GM12878 (cell line): ENCODE results near the gene C1orf35. TPM values are rescaled to one million over a fixed set of nuclear protein-coding genes. Genes with fewer than 3 reads are reported as not detected.

Source experiments
- ATAC-seq: fragments of 200-7000 bp; cut with Tn5 transposase; 3 replicates; pipeline ENCODE4 v1.9.1; 2020; ENCODE audit warnings: mild to moderate bottlenecking, moderate library complexity
- BruUV-seq: library from RNA; stranded (reverse); fragments of 400-500 nt; replicated peaks from 2 replicates; lab custom pipeline; 2021; lab: Mats Ljungman, UMichigan
- CTCF ChIA-PET: fragments of 300-600 bp; sonication (Branson Sonifier 250); formaldehyde crosslinking; extraction: SDS; loops from one replicate; lab custom pipeline; 2021; ENCODE audit warnings: inconsistent platforms; lab: Yijun Ruan, JAX
- POLR2A ChIA-PET: fragments of 350-600 bp; formaldehyde crosslinking; extraction: SDS; loops from one replicate; lab custom pipeline; 2021; ENCODE audit warnings: inconsistent platforms; lab: Charles Lee
- RAD21 ChIA-PET: fragments of 300-600 bp; sonication (Branson Sonifier 250); formaldehyde crosslinking; loops from one replicate; lab custom pipeline; 2023; ENCODE audit warnings: antibody characterized with exemption; ENCODE audit not compliant: unreplicated experiment; lab: Charles Lee
- SMC1A ChIA-PET: fragments of 300-600 bp; sonication (Branson Sonifier 250); formaldehyde crosslinking; loops from one replicate; lab custom pipeline; 2023; ENCODE audit not compliant: unreplicated experiment, uncharacterized antibody; lab: Charles Lee
- DNase-seq: peaks from one replicate; pipeline ENCODE4 v3.0.0-alpha.2; 2011; ENCODE audit warnings: low read depth, low spot score
- FAIRE-seq: peaks from 3 replicates; lab custom pipeline; 2011; peaks lifted over from hg19 to GRCh38; lab: Jason Lieb, UNC
- H2AFZ ChIP-seq: 2 replicates; pipeline ENCODE4 v1.6.0; 2011; ENCODE audit warnings: low read depth, low read length, control low read depth; ENCODE audit not compliant: control insufficient read depth
- H3K27ac ChIP-seq: 2 replicates; pipeline ENCODE4 v1.5.1; 2011; ENCODE audit warnings: control low read depth; ENCODE audit not compliant: control insufficient read depth, insufficient read depth
- H3K27me3 ChIP-seq, 2 experiments: replicated peaks in 1 of 2; 2 replicates each; pipeline versions ENCODE4 v1.6.0 to v1.6.1; 2011; ENCODE audit warnings: low read length in 1 of 2; ENCODE audit not compliant: control insufficient read depth in 2 of 2, insufficient read depth in 2 of 2
- H3K36me3 ChIP-seq, 2 experiments: 2 replicates each; pipeline ENCODE4 v1.5.1; 2011; ENCODE audit warnings: low read length in 1 of 2; ENCODE audit not compliant: control insufficient read depth in 2 of 2, insufficient read depth in 2 of 2
- H3K4me1 ChIP-seq: 2 replicates; pipeline ENCODE4 v1.6.1; 2011; ENCODE audit warnings: mild to moderate bottlenecking, low read length, moderate library complexity, mixed read lengths; ENCODE audit not compliant: control insufficient read depth, insufficient read depth
- H3K4me2 ChIP-seq: 2 replicates; pipeline ENCODE4 v1.6.0; 2011; ENCODE audit warnings: control low read depth; ENCODE audit not compliant: control insufficient read depth, insufficient read depth
- H3K4me3 ChIP-seq: fragments of 200-600 bp; sonication (generic); 2 replicates; pipeline ENCODE4 v1.5.1; 2016
- H3K79me2 ChIP-seq: 2 replicates; pipeline ENCODE4 v1.6.0; 2011; ENCODE audit warnings: low read length; ENCODE audit not compliant: control insufficient read depth, insufficient read depth
- H3K9ac ChIP-seq: 2 replicates; pipeline ENCODE4 v1.8.0; 2011; ENCODE audit warnings: low read length, control low read depth, mixed read lengths; ENCODE audit not compliant: control insufficient read depth, insufficient read depth
- H3K9me3 ChIP-seq: replicated peaks from 3 replicates; pipeline ENCODE4 v1.5.1; 2011; ENCODE audit warnings: mild to moderate bottlenecking, low read length; ENCODE audit not compliant: control insufficient read depth, insufficient read depth
- H4K20me1 ChIP-seq: 2 replicates; pipeline ENCODE4 v1.6.0; 2011; ENCODE audit not compliant: control insufficient read depth, insufficient read depth
- E2F8 ChIP-seq: fragments of 450-650 bp; IDR thresholded peaks from 2 replicates; pipeline ENCODE4 v1.6.1; 2018; ENCODE audit warnings: mild to moderate bottlenecking, low read depth, moderate library complexity; ENCODE audit not compliant: partially characterized antibody
- ELK1 ChIP-seq: IDR thresholded peaks from 2 replicates; pipeline ENCODE4 v1.6.1; 2012; ENCODE audit warnings: low read depth, low read length, improper control_type of control experiment
- ETV6 ChIP-seq, 2 experiments: fragments of 450-650 bp in 1 of 2; IDR thresholded peaks in 1 of 2; conservative IDR thresholded peaks in 1 of 2; 2 replicates each; pipeline ENCODE4 v1.6.1; 2014; ENCODE audit warnings: antibody characterized with exemption in 1 of 2, borderline replicate concordance in 1 of 2, low read depth in 1 of 2, mild to moderate bottlenecking in 1 of 2, moderate library complexity in 1 of 2
- HDGF ChIP-seq: fragments of 450-650 bp; IDR thresholded peaks from 2 replicates; pipeline ENCODE4 v1.6.1; 2016; ENCODE audit warnings: antibody characterized with exemption
- IKZF2 ChIP-seq, 2 experiments: fragments of 450-650 bp; IDR thresholded peaks; 2 replicates each; pipeline ENCODE4 v1.6.1; 2017; ENCODE audit warnings: mild to moderate bottlenecking in 2 of 2, moderate library complexity in 2 of 2
- IRF3 ChIP-seq: fragments of 450-650 bp; IDR thresholded peaks from 2 replicates; pipeline ENCODE4 v1.6.1; 2014; ENCODE audit warnings: mild to moderate bottlenecking
- RELA ChIP-seq: fragments of 450-650 bp; IDR thresholded peaks from 2 replicates; pipeline ENCODE4 v1.8.0; 2014; ENCODE audit warnings: borderline replicate concordance; ENCODE audit not compliant: partially characterized antibody
- USF2 ChIP-seq: IDR thresholded peaks from 2 replicates; pipeline ENCODE4 v1.6.1; 2011; ENCODE audit warnings: low read depth, low read length, improper control_type of control experiment, borderline replicate concordance
- ZNF207 ChIP-seq: fragments of 450-650 bp; IDR thresholded peaks from 2 replicates; pipeline ENCODE4 v1.6.1; 2014; ENCODE audit warnings: antibody characterized with exemption, mild to moderate bottlenecking, borderline replicate concordance
- ZNF592 ChIP-seq: fragments of 450-650 bp; IDR thresholded peaks from 2 replicates; pipeline ENCODE4 v1.6.1; 2017; ENCODE audit warnings: mild to moderate bottlenecking, moderate library complexity
- WGBS: methylation state at CpG from one replicate; pipeline ENCODE4 v1.1.6; 2016; ENCODE audit warnings: low lambda C conversion rate; ENCODE audit not compliant: insufficient replicate concordance, insufficient coverage; ENCODE audit errors: missing lambda C conversion rate; 5-methylcytosine and 5-hydroxymethylcytosine counted together
- in situ Hi-C: fragments of 300-500 bp; cut with MboI; formaldehyde crosslinking; loops from 9 replicates; pipeline ENCODE4 v1.14.3; 2018; ENCODE audit warnings: mixed read lengths
- intact Hi-C: fragments of 100-400 bp; cut with micrococcal nuclease; formaldehyde crosslinking; loops from one replicate; pipeline ENCODE4 v1.14.2; 2022; ENCODE audit not compliant: unreplicated experiment
- polyA plus RNA-seq, 11 experiments: library from polyadenylated mRNA; depleted of rRNA in 4 of 11; unstranded in 6 of 11; stranded (reverse) in 5 of 11; fragments of >200 nt; fragmentation: Nextera tagmentation in 4 of 11; fragmentation: Illumina TruSeq in 1 of 11; extraction: Ambion mirVana in 4 of 11; extraction: Trizol in 1 of 11; gene quantifications; 1 replicate in 1 of 11; 2 replicates in 10 of 11; pipeline versions ENCODE4 v1.2.1 to v1.2.3, GENCODE V29; 2011 to 2016; ENCODE audit warnings: inconsistent platforms in 2 of 11, missing spikeins in 2 of 11, low read depth in 1 of 11
- total RNA-seq, 4 experiments: library from RNA; depleted of rRNA in 3 of 4; stranded (reverse); fragments of >200 nt in 3 of 4; fragmentation: Illumina TruSeq in 1 of 4; extraction: Trizol in 1 of 4; gene quantifications; 2 replicates each; pipeline versions ENCODE4 v1.2.1 to v1.2.3, GENCODE V29; 2013 to 2021

The C1orf35 gene
- total and polyA plus RNA-seq, 10 of the 15 experiments (the other 5 are each of a cell fraction or from before 2014, with no cell fraction given) = 2.5 to 27.0 (median 10.6) TPM

- intact Hi-C loops (no loop called here), in situ Hi-C loops (no loop called here)
- Histone ChIP-seq H3K27me3 (peaks cover 0 to 7% of the 10 kb centered on the region in 2 experiments; a peak in 3 of 4 replicates), H3K4me2 (no peak overlapping the region), H3K4me3 (no peak overlapping the region), H3K36me3 (no peaks in the 10 kb centered on the region), H2AFZ (no peak overlapping the region), H3K4me1 (no peaks in the 10 kb centered on the region), H3K79me2 (no peaks in the 10 kb centered on the region), H3K27ac (no peak overlapping the region), H3K9ac (no peak overlapping the region), H4K20me1 (no peaks in the 10 kb centered on the region), H3K9me3 (no peaks in the 10 kb centered on the region; the same call in 2 of the 3 replicates)
- SMC1A ChIA-PET = no interaction called here
- RAD21 ChIA-PET = interaction anchor here (1.2 kb wide), 1 partner anchor 63 kb away, joined by 7 read pairs; no protein-coding TSS in a partner anchor
- no peak for DNase-seq
- no peak for ATAC-seq
- WGBS = 17% methylated on average over 9 of the region's 9 CpGs
- BruUV-seq = no TSS peak
- FAIRE-seq = no peak
- CTCF ChIA-PET = no interaction called here
- POLR2A ChIA-PET = no interaction called here
- TF ChIP-seq IRF3 (no peak), USF2 (no peak), ZNF592 (no peak), ZNF207 (no peak), E2F8 (no peak), IKZF2 (IDR thresholded peaks at IDR 0.05) (no peak), HDGF (no peak), ETV6 (conservative IDR thresholded peaks at IDR 0.05 in 1 of 2, IDR thresholded peaks at IDR 0.05 in 1 of 2; ENCODE audit: borderline replicate concordance in 1 of 2, low read depth in 1 of 2) (no peak), ELK1 (no peak), RELA (no peak)
These were observed 40.9 kb downstream of the C1orf35 start for GRCh38 chr1:228062085-228062791.
